Small intestine (tissue), 7 donors: Measurements from ENCODE around the gene GSTA1. TPM values are rescaled to one million over a fixed set of nuclear protein-coding genes. Genes with fewer than 3 reads are reported as not detected.
"Not testable (repeated sequence)": the region's sequence is repeated elsewhere in the genome, so short reads cannot be mapped to it uniquely, and the experiment has no call there.

Source experiments
- DNase-seq, 2 donors: peaks; one replicate each; pipeline versions ENCODE4 v3.0.0 to v3.0.0-alpha.2; 2013
- FAIRE-seq: peaks from 2 replicates; lab custom pipeline; 2012; peaks lifted over from hg19 to GRCh38; lab: Jason Lieb, UNC
- H3K27ac ChIP-seq, 3 donors: one replicate each; pipeline ENCODE4 v1.5.1; 2013; ENCODE audit warnings: low read length in 2 of 3, mild to moderate bottlenecking in 2 of 3, control low read depth in 1 of 3, inconsistent platforms in 1 of 3, low read depth in 1 of 3, moderate library complexity in 1 of 3
- H3K27me3 ChIP-seq, 3 donors: one replicate each; pipeline ENCODE4 v1.6.1; 2013; ENCODE audit warnings: low read length in 3 of 3, inconsistent platforms in 1 of 3; ENCODE audit not compliant: control insufficient read depth in 3 of 3, insufficient read depth in 3 of 3
- H3K36me3 ChIP-seq, 3 donors: one replicate each; pipeline ENCODE4 v1.6.1; 2013; ENCODE audit warnings: low read length in 3 of 3, inconsistent platforms in 1 of 3, low read depth in 1 of 3, mild to moderate bottlenecking in 1 of 3, moderate library complexity in 1 of 3; ENCODE audit not compliant: control insufficient read depth in 3 of 3, insufficient read depth in 2 of 3
- H3K4me1 ChIP-seq, 3 donors: one replicate each; pipeline ENCODE4 v1.6.1; 2013; ENCODE audit warnings: low read length in 2 of 3, inconsistent platforms in 1 of 3, low read depth in 1 of 3, mild to moderate bottlenecking in 1 of 3, moderate library complexity in 1 of 3; ENCODE audit not compliant: control insufficient read depth in 3 of 3, insufficient read depth in 2 of 3
- H3K4me3 ChIP-seq, 3 donors: one replicate each; pipeline ENCODE4 v1.5.1; 2013; ENCODE audit warnings: low read length in 3 of 3, control low read depth in 1 of 3, inconsistent platforms in 1 of 3, low read depth in 1 of 3, mild to moderate bottlenecking in 1 of 3, moderate library complexity in 1 of 3
- H3K9me3 ChIP-seq, 2 donors: one replicate each; pipeline ENCODE4 v1.6.1; 2013; ENCODE audit warnings: low read depth in 1 of 2, low read length in 1 of 2; ENCODE audit not compliant: control insufficient read depth in 2 of 2, insufficient read depth in 1 of 2
- WGBS, 3 donors: extraction: QIAGEN DNeasy Blood & Tissue Kit; methylation state at CpG; one replicate each; pipeline ENCODE4 v1.1.7; 2013; 5-methylcytosine and 5-hydroxymethylcytosine counted together
- polyA plus RNA-seq, 4 donors: library from polyadenylated mRNA; stranded (reverse) in 3 of 4; unstranded in 1 of 4; fragments of 200-250 nt in 3 of 4; fragments of 120-200 nt in 1 of 4; gene quantifications; one replicate each; pipeline versions ENCODE4 v1.2.1 to v1.2.3, GENCODE V29; 2013
- donor health status: healthy with polysubstance abuse.
- donor health status: control.
- donor health status: control.
- donor health status: Bipolar disorder and iron deficiency.
- donor health status: healthy.

Gene GSTA1
- polyA plus RNA-seq, 4 donors: 174 to 2,206 (median 874) TPM

GRCh38 chr6:52821842-52822241 lies 18.2 kb upstream of the GSTA1 start:
- Histone ChIP-seq H3K27me3 (no peaks in the 10 kb centered on the region), H3K9me3 (peaks cover 0 to 23% of the 10 kb centered on the region in 2 donors), H3K27ac (no peak overlapping the region), H3K4me1 (no peaks in the 10 kb centered on the region), H3K4me3 (no peak overlapping the region), H3K36me3 (peaks cover 0 to 2% (median 0%) of the 10 kb centered on the region in 3 donors)
- FAIRE-seq: no peak
- 75 to 77% (median 77%) methylated on average over 1 of the region's 1 CpG for WGBS, 3 donors
- no peak for DNase-seq

- peaks cover 0 to 18% of the 10 kb centered on the region in 2 donors for H3K9me3 ChIP-seq
- no peaks in the 10 kb centered on the region for H3K27me3 ChIP-seq
- H3K4me1 ChIP-seq: no peaks in the 10 kb centered on the region
- no peak for DNase-seq
- no peak for FAIRE-seq
- no peak overlapping the region for H3K4me3 ChIP-seq
- H3K36me3 ChIP-seq: peaks cover 0 to 2% (median 0%) of the 10 kb centered on the region in 3 donors
- WGBS, 3 donors: 73 to 92% (median 86%) methylated on average over 2 of the region's 2 CpGs
- H3K27ac ChIP-seq: no peak overlapping the region
Measured at GRCh38 chr6:52820198-52820597, 16.6 kb upstream of the GSTA1 start.

GRCh38 chr6:52815167-52816092 lies 11.8 kb upstream of the GSTA1 start:
- Histone ChIP-seq H3K36me3 (no peaks in the 10 kb centered on the region), H3K27me3 (no peaks in the 10 kb centered on the region), H3K27ac (peak overlapping the region in 1 of 3 donors; percentile 5), H3K9me3 (no peaks in the 10 kb centered on the region), H3K4me3 (no peak overlapping the region), H3K4me1 (peaks cover 0 to 5% (median 0%) of the 10 kb centered on the region in 3 donors)
- FAIRE-seq (no peak), DNase-seq (peak; percentile 66 to 81)
- WGBS, 3 donors: 34 to 42% (median 36%) methylated on average over 15 of the region's 15 CpGs

GRCh38 chr6:52814545-52814944 lies 10.9 kb upstream of the GSTA1 start:
- not testable (repeated sequence) for DNase-seq, H3K27ac ChIP-seq, H3K36me3 ChIP-seq, H3K4me3 ChIP-seq, H3K9me3 ChIP-seq, FAIRE-seq, H3K4me1 ChIP-seq, H3K27me3 ChIP-seq
- WGBS, 3 donors: 65 to 93% (median 69%) methylated on average over 3 of the region's 3 CpGs

- not testable (repeated sequence) for H3K4me3 ChIP-seq, H3K27me3 ChIP-seq, FAIRE-seq, H3K4me1 ChIP-seq, DNase-seq, H3K27ac ChIP-seq, H3K36me3 ChIP-seq, H3K9me3 ChIP-seq
- 72 to 89% (median 82%) methylated on average over 4 of the region's 4 CpGs for WGBS, 3 donors
Measured at GRCh38 chr6:52809777-52810176, 6.2 kb upstream of the GSTA1 start.

- WGBS, 3 donors: 92 to 94% (median 92%) methylated on average over 5 of the region's 5 CpGs
- Histone ChIP-seq H3K4me3 (no peak overlapping the region), H3K4me1 (peaks cover 0 to 3% (median 0%) of the 10 kb centered on the region in 3 donors), H3K36me3 (no peaks in the 10 kb centered on the region), H3K27me3 (peaks cover 0 to 1% (median 0%) of the 10 kb centered on the region in 3 donors), H3K9me3 (no peaks in the 10 kb centered on the region), H3K27ac (no peak overlapping the region)
- DNase-seq (no peak), FAIRE-seq (no peak)
Measured at GRCh38 chr6:52808660-52809059, 5.0 kb upstream of the GSTA1 start.

- H3K4me3 ChIP-seq: peak overlapping the region in 2 of 3 donors; percentile 38 to 46
- peaks cover 0 to 1% (median 0%) of the 10 kb centered on the region in 3 donors for H3K27me3 ChIP-seq
- H3K4me1 ChIP-seq: peaks cover 0 to 3% (median 0%) of the 10 kb centered on the region in 3 donors
- no peaks in the 10 kb centered on the region for H3K9me3 ChIP-seq
- 25 to 83% (median 32%) methylated on average over 1 of the region's 1 CpG for WGBS, 3 donors
- FAIRE-seq (no peak), DNase-seq (peak; percentile 16 to 25)
- no peaks in the 10 kb centered on the region for H3K36me3 ChIP-seq
- peak overlapping the region in 1 of 3 donors; percentile 3 for H3K27ac ChIP-seq
Measured at GRCh38 chr6:52802806-52803205, 810 bp downstream of the GSTA1 start.

GRCh38 chr6:52801188-52801841 lies 2.3 kb downstream of the GSTA1 start:
- DNase-seq (peak; percentile 22 to 55), FAIRE-seq (no peak)
- no peaks in the 10 kb centered on the region for H3K9me3 ChIP-seq
- H3K27ac ChIP-seq: peak overlapping the region in 1 of 3 donors; percentile 8
- 29 to 78% (median 43%) methylated on average over 2 of the region's 2 CpGs for WGBS, 3 donors
- peaks cover 0 to 1% (median 0%) of the 10 kb centered on the region in 3 donors for H3K27me3 ChIP-seq
- H3K4me1 ChIP-seq: peaks cover 0 to 3% (median 0%) of the 10 kb centered on the region in 3 donors
- peak overlapping the region in 2 of 3 donors; percentile 33 to 35 for H3K4me3 ChIP-seq
- no peaks in the 10 kb centered on the region for H3K36me3 ChIP-seq
